Measurements from ENCODE around the gene SGMS2. TPM values are rescaled to one million over a fixed set of nuclear protein-coding genes. Genes with fewer than 3 reads are reported as not detected.

Gene SGMS2
- 37.0 and 64.3 TPM in 2 replicates for total RNA-seq

DNA sequence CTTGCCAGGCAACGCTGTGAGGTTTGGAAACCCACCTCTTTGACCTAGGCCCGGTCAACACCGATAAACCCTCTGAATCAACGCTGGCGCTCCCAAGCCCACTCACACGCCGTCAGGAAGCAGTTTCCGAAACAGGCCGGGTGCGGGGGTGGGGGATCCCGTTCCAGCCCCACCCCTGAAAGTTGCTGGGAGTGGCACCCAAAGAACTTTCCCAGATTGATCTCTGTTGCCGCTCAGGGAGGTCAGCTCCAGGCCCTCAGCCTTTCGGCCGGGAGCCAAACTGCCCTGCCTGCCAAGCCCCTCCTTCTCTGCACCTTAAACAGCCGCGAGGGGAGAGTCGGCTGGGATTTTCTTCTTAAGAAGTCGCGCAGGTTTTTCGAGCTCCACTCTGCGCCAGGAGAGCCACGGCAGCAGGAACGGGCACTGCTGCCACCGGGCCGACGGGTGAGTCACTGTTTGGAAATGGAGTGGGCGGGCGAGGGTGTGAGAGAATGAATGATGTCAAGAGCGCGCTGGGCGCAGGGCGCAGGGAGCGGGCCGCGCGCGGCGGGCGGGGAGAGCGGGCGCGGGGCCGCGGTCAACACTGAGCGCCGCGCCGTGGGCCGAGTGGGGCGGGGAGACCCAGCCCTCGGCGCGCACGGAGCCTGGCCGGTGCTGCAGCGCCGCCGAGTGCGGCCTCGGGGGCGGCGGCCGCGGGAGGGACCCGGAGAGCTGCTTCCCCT lies at the start of gene SGMS2:
SGMS2 (plus strand) TSS at position 583 of the 722 bp plus-strand sequence. CDS start 70,622 bp downstream, outside the sequence.
- Histone ChIP-seq H3K4me3 (ENCODE audit: low read depth, low read length) (peak within 1 kb of the TSS; percentile 86), H3K36me3 (ENCODE audit: control insufficient read depth, insufficient read depth, low read length) (no peaks in the 10 kb centered on the region), H3K27me3 (ENCODE audit: control insufficient read depth, insufficient read depth, low read length) (no peaks in the 10 kb centered on the region)
- TF ChIP-seq, protein P1, sequence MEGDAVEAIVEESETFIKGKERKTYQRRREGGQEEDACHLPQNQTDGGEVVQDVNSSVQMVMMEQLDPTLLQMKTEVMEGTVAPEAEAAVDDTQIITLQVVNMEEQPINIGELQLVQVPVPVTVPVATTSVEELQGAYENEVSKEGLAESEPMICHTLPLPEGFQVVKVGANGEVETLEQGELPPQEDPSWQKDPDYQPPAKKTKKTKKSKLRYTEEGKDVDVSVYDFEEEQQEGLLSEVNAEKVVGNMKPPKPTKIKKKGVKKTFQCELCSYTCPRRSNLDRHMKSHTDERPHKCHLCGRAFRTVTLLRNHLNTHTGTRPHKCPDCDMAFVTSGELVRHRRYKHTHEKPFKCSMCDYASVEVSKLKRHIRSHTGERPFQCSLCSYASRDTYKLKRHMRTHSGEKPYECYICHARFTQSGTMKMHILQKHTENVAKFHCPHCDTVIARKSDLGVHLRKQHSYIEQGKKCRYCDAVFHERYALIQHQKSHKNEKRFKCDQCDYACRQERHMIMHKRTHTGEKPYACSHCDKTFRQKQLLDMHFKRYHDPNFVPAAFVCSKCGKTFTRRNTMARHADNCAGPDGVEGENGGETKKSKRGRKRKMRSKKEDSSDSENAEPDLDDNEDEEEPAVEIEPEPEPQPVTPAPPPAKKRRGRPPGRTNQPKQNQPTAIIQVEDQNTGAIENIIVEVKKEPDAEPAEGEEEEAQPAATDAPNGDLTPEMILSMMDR (IDR thresholded peaks at IDR 0.05; ENCODE audit: insufficient read depth, low read length, poor library complexity, severe bottlenecking): no peak
- peak; percentile 83 for DNase-seq (ENCODE audit: low read depth)

DNA sequence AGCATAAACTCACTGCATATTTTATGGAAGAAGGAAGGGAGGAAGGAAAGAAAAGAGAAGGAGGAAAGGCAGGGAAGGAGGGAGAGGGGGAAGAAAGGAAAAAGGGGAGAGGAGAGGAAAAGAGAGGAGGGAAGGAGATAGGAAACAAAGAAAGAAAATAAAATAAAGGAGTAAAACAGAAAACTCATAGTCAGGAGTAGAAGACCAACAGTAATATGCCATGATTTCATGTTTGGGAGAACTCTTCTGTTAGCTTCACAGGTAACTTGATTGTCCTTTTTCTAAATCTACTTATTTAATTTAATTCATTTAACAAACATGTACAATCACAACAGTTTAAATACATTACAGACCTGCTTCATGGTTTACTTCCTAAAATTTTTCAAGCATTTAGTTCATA lies 46.8 kb upstream of the SGMS2 start:
- Histone ChIP-seq H3K36me3 (ENCODE audit: control insufficient read depth, insufficient read depth, low read length) (no peaks in the 10 kb centered on the region), H3K4me3 (ENCODE audit: low read depth, low read length) (no peak overlapping the region), H3K27me3 (ENCODE audit: control insufficient read depth, insufficient read depth, low read length) (no peaks in the 10 kb centered on the region)
- TF ChIP-seq, protein P1 (IDR thresholded peaks at IDR 0.05; ENCODE audit: insufficient read depth, low read length, poor library complexity, severe bottlenecking): no peak
- no peak for DNase-seq (ENCODE audit: low read depth)

DNA sequence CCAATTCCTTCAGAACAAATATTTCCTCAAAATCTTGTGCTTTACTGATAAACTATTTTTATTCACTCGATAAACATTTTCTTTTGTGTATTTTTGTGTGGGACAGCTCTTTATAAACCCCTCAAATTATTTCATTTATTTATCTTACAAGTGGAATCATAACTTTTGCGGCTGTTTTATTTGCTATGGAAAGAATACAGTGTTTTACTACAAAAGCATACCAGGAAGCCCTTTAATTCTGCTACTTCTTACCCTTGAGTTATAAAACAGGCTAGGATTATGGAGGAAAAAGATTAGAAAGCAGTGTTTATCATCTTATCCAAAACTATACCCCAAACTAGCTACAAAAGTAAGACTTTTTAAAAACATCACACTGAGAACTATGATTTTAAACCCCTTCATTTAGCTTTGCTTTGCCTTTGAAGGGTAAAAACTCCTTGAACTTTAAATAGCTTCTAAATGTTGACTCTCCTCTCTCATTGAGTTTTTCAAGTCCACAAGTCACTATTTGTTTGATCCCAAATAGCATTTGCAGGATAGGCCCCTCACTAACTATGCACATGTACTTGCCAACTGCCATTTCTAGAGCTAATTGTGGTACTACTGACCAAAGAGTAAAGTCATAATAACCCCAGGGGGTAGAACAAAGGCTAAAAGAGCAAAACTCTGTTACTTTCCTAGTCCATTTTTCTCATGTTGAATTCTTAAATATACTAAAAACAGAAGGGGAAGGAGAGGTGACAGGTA lies 45.8 kb upstream of the SGMS2 start:
- Histone ChIP-seq H3K27me3 (ENCODE audit: control insufficient read depth, insufficient read depth, low read length) (no peaks in the 10 kb centered on the region), H3K36me3 (ENCODE audit: control insufficient read depth, insufficient read depth, low read length) (no peaks in the 10 kb centered on the region), H3K4me3 (ENCODE audit: low read depth, low read length) (no peak overlapping the region)
- DNase-seq (ENCODE audit: low read depth): no peak
- TF ChIP-seq, protein P1 (IDR thresholded peaks at IDR 0.05; ENCODE audit: insufficient read depth, low read length, poor library complexity, severe bottlenecking): no peak

DNA sequence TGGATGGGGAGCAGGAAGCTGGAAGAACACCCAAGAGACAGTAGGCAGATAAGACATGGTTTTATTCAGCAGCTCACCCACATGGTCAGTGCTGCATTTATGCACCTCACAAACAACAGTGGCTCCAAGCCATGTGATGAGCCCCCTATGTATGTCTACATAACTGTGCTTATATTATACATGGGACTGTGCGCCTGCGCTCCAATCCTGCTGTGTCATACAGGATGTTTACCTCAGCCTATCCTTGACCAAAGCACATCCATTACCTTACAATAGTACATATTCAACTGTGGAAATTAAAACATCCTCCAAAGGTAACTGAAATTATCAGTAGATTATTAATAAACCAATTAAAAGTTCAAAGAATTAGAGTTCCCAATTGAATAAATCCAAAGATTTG lies 44.1 kb upstream of the SGMS2 start:
- DNase-seq (ENCODE audit: low read depth): no peak
- no peaks in the 10 kb centered on the region for H3K27me3 ChIP-seq (ENCODE audit: control insufficient read depth, insufficient read depth, low read length)
- H3K36me3 ChIP-seq (ENCODE audit: control insufficient read depth, insufficient read depth, low read length): no peaks in the 10 kb centered on the region
- no peak overlapping the region for H3K4me3 ChIP-seq (ENCODE audit: low read depth, low read length)
- TF ChIP-seq, protein P1 (IDR thresholded peaks at IDR 0.05; ENCODE audit: insufficient read depth, low read length, poor library complexity, severe bottlenecking): no peak

DNA sequence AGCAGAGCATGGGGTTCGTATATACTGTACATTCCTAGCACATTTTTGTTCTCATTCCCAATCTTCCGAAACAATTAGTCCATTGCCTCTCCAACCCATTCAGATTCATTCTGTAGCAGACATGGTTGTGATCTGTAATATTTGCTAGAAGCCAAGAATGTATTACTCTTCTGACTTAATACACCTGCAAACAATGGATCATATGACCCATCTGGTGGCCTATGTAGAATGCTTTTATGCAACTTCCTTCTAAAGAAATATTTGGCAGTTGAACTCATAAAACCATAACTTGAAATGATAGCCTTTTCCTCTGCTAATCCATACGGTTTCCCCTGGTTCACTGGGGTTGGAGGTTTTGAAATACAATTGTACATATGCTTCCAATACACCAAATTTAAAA lies 32.8 kb upstream of the SGMS2 start:
- Histone ChIP-seq H3K27me3 (ENCODE audit: control insufficient read depth, insufficient read depth, low read length) (no peaks in the 10 kb centered on the region), H3K36me3 (ENCODE audit: control insufficient read depth, insufficient read depth, low read length) (no peaks in the 10 kb centered on the region), H3K4me3 (ENCODE audit: low read depth, low read length) (no peak overlapping the region)
- TF ChIP-seq, protein P1 (IDR thresholded peaks at IDR 0.05; ENCODE audit: insufficient read depth, low read length, poor library complexity, severe bottlenecking): no peak
- DNase-seq (ENCODE audit: low read depth): no peak
